CD4-positive, alpha-beta T cell treated with Interferon alpha-2 for 1 hour (primary cell): ENCODE measurements around the gene LIX1L.

ENCODE experiments used
- DNase-seq, 2 donors: peaks; one replicate each; pipeline ENCODE4 v3.0.0-alpha.2; 2020 to 2022

The LIX1L gene

GRCh38 chr1:145891587-145892485 lies 66.0 kb downstream of the LIX1L start:
- DNase-seq = peak; percentile 39 to 56

- DNase-seq = no peak
Observed at GRCh38 chr1:145891143-145891542, 66.7 kb downstream of the LIX1L start.

DNA sequence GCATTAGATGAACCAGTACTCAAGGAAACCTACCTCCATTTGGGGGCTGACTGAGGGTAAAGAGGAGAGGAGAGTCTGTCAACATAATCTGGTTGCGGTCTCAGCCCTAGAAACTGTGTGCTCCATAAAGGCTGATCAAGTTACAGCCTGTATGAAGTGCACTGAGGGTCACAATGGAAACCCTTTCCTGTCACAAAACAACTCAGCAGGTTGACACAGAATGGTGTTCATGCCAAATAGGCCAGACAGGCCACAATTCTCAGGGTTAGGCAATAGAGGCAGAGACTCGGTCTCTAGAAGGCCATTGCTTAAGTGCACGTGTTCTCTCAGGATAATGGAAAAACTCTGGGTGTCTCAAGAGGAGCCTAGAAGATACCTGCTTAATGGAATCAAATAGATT lies 68.1 kb downstream of the LIX1L start:
- no peak for DNase-seq

GRCh38 chr1:145887631-145888030 lies 70.2 kb downstream of the LIX1L start:
- no peak for DNase-seq

GRCh38 chr1:145886816-145887215 lies 71.0 kb downstream of the LIX1L start:
- no peak for DNase-seq

DNA sequence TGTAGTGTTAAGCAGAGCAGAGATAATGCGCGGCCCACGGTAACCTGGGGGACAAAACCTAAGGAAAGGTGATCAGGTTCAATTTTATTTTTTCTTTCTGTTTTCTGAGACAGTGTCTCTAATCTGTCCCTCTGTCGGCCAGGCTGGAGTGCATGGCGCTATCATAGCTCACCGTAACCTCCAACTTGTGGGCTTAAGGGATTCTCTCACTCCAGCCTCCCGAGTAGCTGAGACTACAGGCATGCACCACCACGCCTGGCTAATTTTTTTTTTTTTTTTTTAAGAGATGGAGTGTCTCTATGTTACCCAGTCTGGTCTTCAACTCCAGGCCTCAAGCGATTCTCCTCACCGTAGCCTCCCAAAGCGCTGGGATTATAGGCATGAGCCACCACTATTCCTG lies 71.4 kb downstream of the LIX1L start:
- no peak for DNase-seq

DNA sequence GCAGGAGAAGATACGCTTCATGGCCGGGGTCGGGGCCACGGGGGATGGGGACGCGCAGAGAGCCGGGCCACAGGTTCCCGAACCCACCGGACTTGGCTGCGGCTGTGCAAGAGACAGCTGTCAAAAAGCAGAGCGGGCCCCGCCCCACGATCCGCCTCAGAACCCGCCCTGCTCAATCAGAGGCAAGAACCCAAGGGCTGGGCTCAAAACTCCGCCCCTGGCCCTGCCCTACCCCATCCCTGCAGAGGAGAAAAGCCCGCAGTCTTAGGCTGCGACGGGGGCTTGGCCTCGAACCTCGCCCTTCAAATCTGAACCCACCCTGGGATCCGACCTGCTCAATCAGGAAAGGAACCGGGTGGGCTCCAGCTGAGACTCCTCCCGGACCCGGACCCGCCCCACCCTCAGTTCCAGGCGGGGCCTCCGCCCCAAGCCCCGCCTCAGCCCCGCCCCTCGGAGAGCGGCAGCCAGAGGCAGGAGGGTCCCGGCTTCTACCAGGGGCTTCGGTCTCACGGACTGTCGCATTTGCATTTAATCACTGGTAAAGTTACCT lies 72.0 kb downstream of the LIX1L start, which contains the start of gene ANKRD35:
ANKRD35 (minus strand) TSS at position 129 of the 550 bp plus-strand sequence; CDS start at position 21, 108 bp downstream.
- peak; percentile 84 to 87 for DNase-seq

DNA sequence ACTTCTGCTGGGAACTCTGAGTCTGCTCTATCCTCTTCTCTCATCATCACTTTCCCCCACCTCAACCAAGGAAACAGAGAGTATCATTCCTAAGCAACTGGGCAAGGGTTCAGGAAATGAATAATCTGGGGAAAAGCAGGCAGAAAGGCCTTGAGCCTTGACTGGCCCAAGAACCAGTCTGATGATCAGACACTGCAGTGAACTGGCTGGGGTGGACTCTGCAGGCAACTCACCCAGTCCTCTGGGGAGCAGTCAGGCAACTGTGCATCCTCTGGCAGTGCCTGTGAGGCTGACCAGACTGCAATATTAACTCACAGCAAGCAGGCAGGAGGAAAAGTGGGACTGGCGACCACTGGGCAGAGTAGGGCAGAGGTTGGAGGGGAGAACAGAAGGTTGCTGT lies 73.1 kb downstream of the LIX1L start:
- DNase-seq = no peak
